A673 (cell line): ENCODE results near the gene SPINT4. TPM values are rescaled to one million over a fixed set of nuclear protein-coding genes. Genes with fewer than 3 reads are reported as not detected.

Source experiments
- Bru-seq: library from RNA; stranded (reverse); fragments of 400-500 nt; gene quantifications from one replicate; lab custom pipeline; 2021; lab: Mats Ljungman, UMichigan
- BruChase-seq, 2 experiments: library from RNA; stranded (reverse); fragments of 400-500 nt; gene quantifications; one replicate each; lab custom pipeline; 2021; lab: Mats Ljungman, UMichigan
- BruUV-seq: library from RNA; stranded (reverse); fragments of 400-500 nt; replicated peaks from 2 replicates; lab custom pipeline; 2021; lab: Mats Ljungman, UMichigan
- CTCF ChIA-PET: fragments of 300-600 bp; sonication (Branson Sonifier 250); formaldehyde crosslinking; loops from one replicate; lab custom pipeline; 2022; ENCODE audit warnings: antibody characterized with exemption; lab: Charles Lee
- POLR2A ChIA-PET: fragments of 300-600 bp; sonication (Branson Sonifier 250); formaldehyde crosslinking; loops from one replicate; lab custom pipeline; 2022; ENCODE audit warnings: antibody characterized with exemption; ENCODE audit not compliant: low non-redundant PET; lab: Charles Lee
- DNase-seq: peaks from one replicate; pipeline ENCODE4 v3.0.0-alpha.2; 2015; ENCODE audit warnings: low spot score
- H3K27ac ChIP-seq: fragments of 200-600 bp; sonication (generic); 2 replicates; pipeline ENCODE4 v1.5.1; 2016; ENCODE audit warnings: mixed run types, low read depth, mild to moderate bottlenecking, mixed read lengths, antibody characterized with exemption, low read length; ENCODE audit not compliant: poor library complexity, severe bottlenecking
- H3K27me3 ChIP-seq: fragments of 200-600 bp; sonication (generic); replicated peaks from 2 replicates; pipeline ENCODE4 v1.6.1; 2017; ENCODE audit warnings: mixed run types, low read depth, mild to moderate bottlenecking, mixed read lengths, antibody characterized with exemption, low read length; ENCODE audit not compliant: insufficient read depth, poor library complexity
- H3K36me3 ChIP-seq: fragments of 200-600 bp; sonication (generic); 2 replicates; pipeline ENCODE4 v1.6.1; 2016; ENCODE audit warnings: mixed run types, mild to moderate bottlenecking, mixed read lengths, antibody characterized with exemption, low read length; ENCODE audit not compliant: insufficient read depth, poor library complexity, severe bottlenecking
- H3K4me1 ChIP-seq: fragments of 200-600 bp; sonication (generic); 2 replicates; pipeline ENCODE4 v1.6.1; 2017; ENCODE audit warnings: mixed run types, mild to moderate bottlenecking, mixed read lengths, antibody characterized with exemption, low read length; ENCODE audit not compliant: insufficient read depth, poor library complexity, severe bottlenecking
- H3K4me3 ChIP-seq: fragments of 200-600 bp; sonication (generic); 2 replicates; pipeline ENCODE4 v1.5.1; 2016; ENCODE audit warnings: low read depth, mixed run types, mild to moderate bottlenecking, mixed read lengths, low read length; ENCODE audit not compliant: poor library complexity, severe bottlenecking
- H3K9me3 ChIP-seq: fragments of 200-600 bp; sonication (generic); 2 replicates; pipeline ENCODE4 v1.6.1; 2016; ENCODE audit warnings: mixed run types, low read depth, mild to moderate bottlenecking, mixed read lengths, antibody characterized with exemption, low read length; ENCODE audit not compliant: poor library complexity, severe bottlenecking
- CTCF ChIP-seq: fragments of 300-800, 200-600 bp; sonication (generic); conservative IDR thresholded peaks from 2 replicates; pipeline ENCODE4 v1.5.1; 2017; ENCODE audit warnings: low read depth, mild to moderate bottlenecking, antibody characterized with exemption, low read length, moderate library complexity, mixed read lengths
- EZH2 ChIP-seq: fragments of 200-600 bp; sonication (generic); IDR thresholded peaks from 2 replicates; pipeline ENCODE4 v1.6.1; 2017; ENCODE audit warnings: borderline replicate concordance, low read depth, mild to moderate bottlenecking, mixed read lengths, antibody characterized with exemption, low read length; ENCODE audit not compliant: poor library complexity, severe bottlenecking
- intact Hi-C: fragments of 100-400 bp; cut with micrococcal nuclease; formaldehyde crosslinking; loops from one replicate; pipeline ENCODE4 v1.10.0; 2022; ENCODE audit not compliant: unreplicated experiment
- long read RNA-seq: library from polyadenylated mRNA; stranded (forward); transcript quantifications from one replicate; pipeline ENCODE4 v2.0.0, GENCODE V29; 2022
- total RNA-seq: library from RNA; stranded (reverse); gene quantifications from 2 replicates; pipeline ENCODE4 v1.2.3, GENCODE V29; 2021

The SPINT4 gene
- total RNA-seq (not detected in 2 replicates), Bru-seq, nascent RNA (not detected), BruChase-seq, experiment 1, labeled RNA remaining after a 2-hour chase (not detected), BruChase-seq, experiment 2, labeled RNA remaining after a 6-hour chase (not detected)
- long read RNA-seq: 0 reads

DNA sequence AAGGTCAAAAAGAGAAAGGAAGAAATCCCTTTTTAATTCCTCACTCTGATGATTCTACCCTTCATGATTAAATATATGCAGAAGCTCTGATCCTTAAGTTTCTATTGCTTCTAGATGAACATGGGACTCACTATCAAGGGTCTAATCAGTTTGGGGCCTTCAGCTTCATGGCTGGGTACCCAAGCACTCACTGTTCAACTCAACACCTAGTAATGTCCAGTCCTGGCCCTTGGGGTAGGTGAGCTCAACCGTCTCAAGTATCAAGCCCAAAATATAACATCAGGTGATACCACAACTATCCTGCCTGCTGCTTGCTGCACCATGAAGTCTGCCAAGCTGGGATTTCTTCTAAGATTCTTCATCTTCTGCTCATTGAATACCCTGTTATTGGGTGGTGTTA, at the start of gene SPINT4:
Gene SPINT4, plus strand, starts transcription at position 301 of the 400 bp plus-strand sequence. Its CDS starts 21 bp downstream, at position 322.
- Histone ChIP-seq H3K36me3 (no peaks in the 10 kb centered on the region), H3K4me1 (no peaks in the 10 kb centered on the region), H3K27me3 (peaks cover 26% of the 10 kb centered on the region), H3K9me3 (no peaks in the 10 kb centered on the region), H3K27ac (no peak within 1 kb of the TSS), H3K4me3 (no peak within 1 kb of the TSS)
- intact Hi-C loops: no loop called here
- no TSS peak for BruUV-seq
- POLR2A ChIA-PET: no interaction called here
- TF ChIP-seq EZH2 (no peak), CTCF (no peak)
- DNase-seq: no peak
- CTCF ChIA-PET: no interaction called here

- H3K27ac ChIP-seq: no peak overlapping the region
- DNase-seq: no peak
- TF ChIP-seq CTCF (no peak), EZH2 (no peak)
- BruUV-seq: no TSS peak
- ChIA-PET CTCF (no interaction called here), POLR2A (no interaction called here)
- H3K9me3 ChIP-seq: no peaks in the 10 kb centered on the region
- intact Hi-C loops: no loop called here
- peaks cover 17% of the 10 kb centered on the region for H3K27me3 ChIP-seq
- no peaks in the 10 kb centered on the region for H3K36me3 ChIP-seq
- H3K4me1 ChIP-seq: no peaks in the 10 kb centered on the region
- no peak overlapping the region for H3K4me3 ChIP-seq
These were observed 49.4 kb upstream of the SPINT4 start for GRCh38 chr20:45672765-45673164.

- H3K4me3 ChIP-seq: no peak overlapping the region
- TF ChIP-seq CTCF: no peak
- TF ChIP-seq EZH2: no peak
- ChIA-PET POLR2A (no interaction called here), CTCF (no interaction called here)
- BruUV-seq: no TSS peak
- H3K36me3 ChIP-seq: no peaks in the 10 kb centered on the region
- no peak for DNase-seq
- no peaks in the 10 kb centered on the region for H3K9me3 ChIP-seq
- no peak overlapping the region for H3K27ac ChIP-seq
- H3K27me3 ChIP-seq: peaks cover under 1% of the 10 kb centered on the region
- no peaks in the 10 kb centered on the region for H3K4me1 ChIP-seq
- intact Hi-C loops: no loop called here
These were observed 42.5 kb upstream of the SPINT4 start for GRCh38 chr20:45679650-45680049.
